Omental fat pad (tissue), 4 donors: ENCODE results near the gene ERN2. TPM values are rescaled to one million over a fixed set of nuclear protein-coding genes. Genes with fewer than 3 reads are reported as not detected.

Experiments
- ATAC-seq: fragments of 150-250 bp; one replicate; pipeline ENCODE4 v1.9.1; 2016; ENCODE audit warnings: mild to moderate bottlenecking, moderate library complexity; ENCODE audit not compliant: low FRiP score
- DNase-seq: peaks from one replicate; pipeline ENCODE4 v3.0.0-alpha.2; 2019; ENCODE audit warnings: low spot score
- total RNA-seq, 4 donors: library from RNA; depleted of rRNA; stranded (reverse); fragments of >200 nt; gene quantifications; one replicate each; pipeline ENCODE4 v1.1.0, GENCODE V29; 2016
- TF ChIP-seq, protein P1 (sequence below), 3 donors: fragments of 450-650 bp; IDR thresholded peaks; one replicate each; pipeline ENCODE4 v1.5.1; 2016 to 2017; ENCODE audit warnings: antibody characterized with exemption in 3 of 3, mild to moderate bottlenecking in 3 of 3, moderate library complexity in 2 of 3

The ERN2 gene
- total RNA-seq, 4 donors from 2014 or later: not detected

DNA sequence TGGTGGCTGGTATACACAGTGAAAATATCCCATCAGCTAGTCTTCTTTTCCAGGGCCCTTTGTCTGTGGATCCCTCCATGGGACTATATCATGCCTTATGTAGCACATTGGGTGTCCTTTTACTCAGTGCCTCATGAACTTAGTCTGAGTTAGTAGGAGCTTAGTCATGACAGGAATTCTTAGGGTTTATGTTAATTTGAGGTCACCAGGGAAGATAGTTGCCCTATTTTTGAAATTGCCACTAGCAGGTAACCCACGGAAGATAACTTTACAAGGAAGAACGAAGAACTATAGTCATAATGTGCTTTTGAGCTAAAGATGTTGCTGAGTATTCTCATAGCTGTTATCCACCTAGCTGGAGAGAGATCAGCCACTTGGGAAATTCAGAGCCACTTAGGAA, 49.1 kb downstream of the ERN2 start:
- DNase-seq: no peak
- no peak for ATAC-seq
- TF ChIP-seq, protein P1, sequence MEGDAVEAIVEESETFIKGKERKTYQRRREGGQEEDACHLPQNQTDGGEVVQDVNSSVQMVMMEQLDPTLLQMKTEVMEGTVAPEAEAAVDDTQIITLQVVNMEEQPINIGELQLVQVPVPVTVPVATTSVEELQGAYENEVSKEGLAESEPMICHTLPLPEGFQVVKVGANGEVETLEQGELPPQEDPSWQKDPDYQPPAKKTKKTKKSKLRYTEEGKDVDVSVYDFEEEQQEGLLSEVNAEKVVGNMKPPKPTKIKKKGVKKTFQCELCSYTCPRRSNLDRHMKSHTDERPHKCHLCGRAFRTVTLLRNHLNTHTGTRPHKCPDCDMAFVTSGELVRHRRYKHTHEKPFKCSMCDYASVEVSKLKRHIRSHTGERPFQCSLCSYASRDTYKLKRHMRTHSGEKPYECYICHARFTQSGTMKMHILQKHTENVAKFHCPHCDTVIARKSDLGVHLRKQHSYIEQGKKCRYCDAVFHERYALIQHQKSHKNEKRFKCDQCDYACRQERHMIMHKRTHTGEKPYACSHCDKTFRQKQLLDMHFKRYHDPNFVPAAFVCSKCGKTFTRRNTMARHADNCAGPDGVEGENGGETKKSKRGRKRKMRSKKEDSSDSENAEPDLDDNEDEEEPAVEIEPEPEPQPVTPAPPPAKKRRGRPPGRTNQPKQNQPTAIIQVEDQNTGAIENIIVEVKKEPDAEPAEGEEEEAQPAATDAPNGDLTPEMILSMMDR (IDR thresholded peaks at IDR 0.05): no peak

DNA sequence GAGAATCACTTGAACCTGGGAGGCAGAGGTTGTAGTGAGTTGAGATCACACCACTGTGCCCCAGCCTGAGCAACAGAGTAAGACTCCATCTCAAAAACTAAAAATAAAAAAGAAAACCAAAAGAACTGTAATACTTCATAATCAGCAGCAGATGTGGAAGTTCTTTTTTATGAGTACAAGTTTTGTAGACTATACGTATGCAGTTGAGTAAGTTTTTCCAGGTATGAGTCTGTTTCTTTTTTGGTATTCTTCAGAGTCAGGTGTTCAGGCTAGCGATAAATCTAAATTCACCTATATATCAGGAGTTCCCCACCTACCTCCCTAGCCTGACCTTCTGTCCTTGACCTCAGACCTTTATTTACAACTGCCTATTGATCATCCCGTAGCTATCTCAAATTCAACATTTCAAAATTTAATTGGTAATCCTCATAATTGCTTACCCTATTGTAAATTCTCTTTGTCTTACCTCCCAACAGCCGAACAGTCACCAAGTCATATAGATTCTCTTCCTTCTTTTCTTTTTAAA, 61.0 kb downstream of the ERN2 start:
- DNase-seq (no peak), ATAC-seq (no peak)
- TF ChIP-seq, protein P1 (IDR thresholded peaks at IDR 0.05): no peak

- no peak for ATAC-seq
- TF ChIP-seq, protein P1 (IDR thresholded peaks at IDR 0.05): no peak
- DNase-seq: no peak
Observed at GRCh38 chr16:23650674-23651416, 62.2 kb downstream of the ERN2 start.

- ATAC-seq: no peak
- no peak for DNase-seq
Observed at GRCh38 chr16:23642246-23642774, 70.7 kb downstream of the ERN2 start.

GRCh38 chr16:23640931-23641765, 71.9 kb downstream of the ERN2 start, which contains the start of the genes DCTN5 and PALB2:
Gene DCTN5, plus strand, starts transcription at chr16:23641466. Its CDS starts 77 bp downstream, at chr16:23641543.
Gene PALB2, minus strand, starts transcription at chr16:23641310. Its CDS starts 153 bp downstream, at chr16:23641157.
- TF ChIP-seq, protein P1 (IDR thresholded peaks at IDR 0.05): no peak
- peak; percentile 99 for ATAC-seq
- peak; percentile 73 for DNase-seq

More at GRCh38 chr16:23642246-23642774, 70.7 kb downstream of the ERN2 start:
- TF ChIP-seq, protein P1 (IDR thresholded peaks at IDR 0.05): no peak

- ATAC-seq (no peak), DNase-seq (no peak)
- TF ChIP-seq, protein P1 (IDR thresholded peaks at IDR 0.05): no peak
Observed at GRCh38 chr16:23640615-23640930, 72.4 kb downstream of the ERN2 start.

Other genes with a start within 250 kb of the ERN2 start
- 10 to 100 TPM; 35.5 to 59.3 (median 40.8) TPM for gene GGA2, start 202.7 kb downstream of the ERN2 start, total RNA-seq
- gene EARS2, start 155.9 kb downstream of the ERN2 start, total RNA-seq: 10 to 100 TPM; 18.1 to 24.3 (median 21.4) TPM
- 10 to 100 TPM; 55.8 to 89.1 (median 66.5) TPM for gene UBFD1, start 155.5 kb downstream of the ERN2 start, total RNA-seq
- gene NDUFAB1, start 116.9 kb downstream of the ERN2 start, total RNA-seq: 10 to 100 TPM; 48.5 to 92.6 (median 73.4) TPM
- gene PALB2, start 71.9 kb downstream of the ERN2 start, total RNA-seq: 10 to 100 TPM in 3 of 4 donors, 1 to 10 TPM in 1; 6.3 to 13.8 (median 11.9) TPM
- gene DCTN5, start 71.8 kb downstream of the ERN2 start, total RNA-seq: 10 to 100 TPM; 34.0 to 43.1 (median 38.0) TPM
- gene PLK1, start 34.3 kb downstream of the ERN2 start, total RNA-seq: 1 to 10 TPM in 2 of 4 donors, under 1 TPM in 2; 0.65 to 7.7 (median 1.4) TPM
- gene CHP2, start 41.8 kb upstream of the ERN2 start, total RNA-seq: not detected
- gene PRKCB, start 122.8 kb upstream of the ERN2 start, total RNA-seq: 10 to 100 TPM in 2 of 4 donors, 1 to 10 TPM in 2; 5.3 to 18.6 (median 11.1) TPM